ENCODE data around the gene TMEM154. TPM values are rescaled to one million over a fixed set of nuclear protein-coding genes. Genes with fewer than 3 reads are reported as not detected.

The TMEM154 gene
- total and polyA plus RNA-seq, 2 donors = 4.1 to 5.5 TPM

DNA sequence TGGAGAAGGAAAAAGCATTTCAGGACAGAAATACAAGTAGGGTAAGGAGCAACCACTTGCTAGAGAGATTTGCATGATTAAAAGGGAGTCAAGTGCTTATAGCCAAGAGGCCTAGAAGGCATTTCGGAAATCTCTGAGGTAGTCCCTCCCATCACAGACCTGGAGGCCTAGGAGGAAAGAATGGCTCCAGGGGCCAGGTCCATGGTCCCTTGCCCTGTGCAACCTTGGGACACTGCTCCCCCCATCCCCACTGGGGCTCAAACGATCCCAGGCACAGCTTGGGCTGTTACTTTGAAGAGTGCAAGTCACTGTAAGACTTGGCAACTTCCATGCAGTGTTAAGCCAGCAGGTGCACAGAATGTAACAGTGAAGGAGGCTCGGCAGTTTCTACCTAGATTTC lies 92.7 kb downstream of the TMEM154 start:
- Histone ChIP-seq H3K36me3 (ENCODE audit: control insufficient read depth in 2 of 2, insufficient read depth in 2 of 2, low read length in 1 of 2) (no peaks in the 10 kb centered on the region), H3K4me1 (ENCODE audit: control insufficient read depth in 2 of 2, insufficient read depth in 2 of 2, low read length in 2 of 2) (peaks cover 0 to 10% of the 10 kb centered on the region in 2 donors), H3K9me3 (ENCODE audit: control insufficient read depth in 2 of 2, insufficient read depth in 1 of 2, low read length in 1 of 2) (no peaks in the 10 kb centered on the region), H3K27ac (ENCODE audit: low read depth in 1 of 2, low read length in 1 of 2) (no peak overlapping the region), H3K4me3 (ENCODE audit: low read length in 2 of 2) (no peak overlapping the region), H3K27me3 (ENCODE audit: control insufficient read depth in 2 of 2, insufficient read depth in 1 of 2, low read length in 1 of 2) (no peaks in the 10 kb centered on the region)
- WGBS = 96% methylated on average over 3 of the region's 3 CpGs
- no peak for DNase-seq (ENCODE audit: low read depth in 6 of 9, low spot score in 9 of 9)

DNA sequence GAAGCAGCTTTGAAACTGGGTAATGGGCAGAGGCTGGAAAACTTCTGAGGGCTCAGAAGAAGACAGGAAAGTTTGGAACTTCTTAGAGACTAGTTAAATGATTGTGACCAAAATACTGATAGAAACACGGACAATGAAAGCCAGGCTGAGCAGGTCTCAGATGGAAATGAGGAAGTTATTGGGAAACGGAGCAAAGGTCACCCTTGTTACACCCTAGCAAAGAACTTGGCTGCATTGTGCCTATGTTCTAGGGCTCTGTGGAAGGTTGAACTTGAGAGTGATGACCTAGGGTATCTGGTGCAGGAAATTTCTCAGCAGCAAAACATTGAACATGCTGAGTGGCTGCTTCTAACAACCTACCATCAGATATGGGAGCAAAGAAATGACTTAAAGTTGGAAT lies 93.1 kb downstream of the TMEM154 start:
- no peaks in the 10 kb centered on the region for H3K9me3 ChIP-seq (ENCODE audit: control insufficient read depth in 2 of 2, insufficient read depth in 1 of 2, low read length in 1 of 2)
- no peaks in the 10 kb centered on the region for H3K36me3 ChIP-seq (ENCODE audit: control insufficient read depth in 2 of 2, insufficient read depth in 2 of 2, low read length in 1 of 2)
- 97% methylated on average over 2 of the region's 2 CpGs for WGBS
- H3K4me1 ChIP-seq (ENCODE audit: control insufficient read depth in 2 of 2, insufficient read depth in 2 of 2, low read length in 2 of 2) = peaks cover 0 to 10% of the 10 kb centered on the region in 2 donors
- H3K27me3 ChIP-seq (ENCODE audit: control insufficient read depth in 2 of 2, insufficient read depth in 1 of 2, low read length in 1 of 2) = no peaks in the 10 kb centered on the region
- no peak overlapping the region for H3K27ac ChIP-seq (ENCODE audit: low read depth in 1 of 2, low read length in 1 of 2)
- DNase-seq (ENCODE audit: low read depth in 6 of 9, low spot score in 9 of 9) = no peak
- no peak overlapping the region for H3K4me3 ChIP-seq (ENCODE audit: low read length in 2 of 2)

GRCh38 chr4:152585023-152585441 lies 94.8 kb downstream of the TMEM154 start:
- Histone ChIP-seq H3K36me3 (ENCODE audit: control insufficient read depth in 2 of 2, insufficient read depth in 2 of 2, low read length in 1 of 2) (no peaks in the 10 kb centered on the region), H3K4me3 (ENCODE audit: low read length in 2 of 2) (no peak overlapping the region), H3K4me1 (ENCODE audit: control insufficient read depth in 2 of 2, insufficient read depth in 2 of 2, low read length in 2 of 2) (no peaks in the 10 kb centered on the region), H3K27me3 (ENCODE audit: control insufficient read depth in 2 of 2, insufficient read depth in 1 of 2, low read length in 1 of 2) (no peaks in the 10 kb centered on the region), H3K27ac (ENCODE audit: low read depth in 1 of 2, low read length in 1 of 2) (no peak overlapping the region), H3K9me3 (ENCODE audit: control insufficient read depth in 2 of 2, insufficient read depth in 1 of 2, low read length in 1 of 2) (no peaks in the 10 kb centered on the region)
- WGBS = 97% methylated on average over 7 of the region's 7 CpGs
- no peak for DNase-seq (ENCODE audit: low read depth in 6 of 9, low spot score in 9 of 9)

GRCh38 chr4:152581536-152582160 lies 98.1 kb downstream of the TMEM154 start:
- Histone ChIP-seq H3K9me3 (ENCODE audit: control insufficient read depth in 2 of 2, insufficient read depth in 1 of 2, low read length in 1 of 2) (no peaks in the 10 kb centered on the region), H3K4me1 (ENCODE audit: control insufficient read depth in 2 of 2, insufficient read depth in 2 of 2, low read length in 2 of 2) (no peaks in the 10 kb centered on the region), H3K4me3 (ENCODE audit: low read length in 2 of 2) (no peak overlapping the region), H3K27ac (ENCODE audit: low read depth in 1 of 2, low read length in 1 of 2) (no peak overlapping the region), H3K36me3 (ENCODE audit: control insufficient read depth in 2 of 2, insufficient read depth in 2 of 2, low read length in 1 of 2) (no peaks in the 10 kb centered on the region), H3K27me3 (ENCODE audit: control insufficient read depth in 2 of 2, insufficient read depth in 1 of 2, low read length in 1 of 2) (no peaks in the 10 kb centered on the region)
- 91% methylated on average over 3 of the region's 3 CpGs for WGBS
- DNase-seq (ENCODE audit: low read depth in 6 of 9, low spot score in 9 of 9) = no peak

DNA sequence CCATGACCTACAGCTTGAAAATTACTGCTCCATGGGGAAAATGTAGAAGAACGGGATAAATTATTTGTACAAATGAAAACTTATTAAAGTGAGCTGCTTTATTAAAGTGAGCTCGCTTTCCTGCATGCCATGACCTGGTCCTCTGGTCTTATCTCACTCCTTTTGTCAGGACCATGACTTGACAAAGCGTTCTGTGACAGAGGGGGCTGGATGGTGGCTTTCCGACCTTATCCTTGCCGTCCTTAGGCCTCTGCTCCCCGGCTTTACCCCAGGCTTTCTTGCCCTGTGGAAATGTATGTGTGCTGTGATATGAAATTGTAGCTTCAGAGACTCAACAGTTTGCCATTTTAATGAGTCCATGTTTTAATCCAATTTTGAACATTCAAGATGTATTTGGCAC lies 99.9 kb downstream of the TMEM154 start:
- H3K4me3 ChIP-seq (ENCODE audit: low read length in 2 of 2) = no peak overlapping the region
- no peak for DNase-seq (ENCODE audit: low read depth in 6 of 9, low spot score in 9 of 9)
- H3K4me1 ChIP-seq (ENCODE audit: control insufficient read depth in 2 of 2, insufficient read depth in 2 of 2, low read length in 2 of 2) = no peaks in the 10 kb centered on the region
- no peaks in the 10 kb centered on the region for H3K36me3 ChIP-seq (ENCODE audit: control insufficient read depth in 2 of 2, insufficient read depth in 2 of 2, low read length in 1 of 2)
- 97% methylated on average over 6 of the region's 6 CpGs for WGBS
- H3K27ac ChIP-seq (ENCODE audit: low read depth in 1 of 2, low read length in 1 of 2) = no peak overlapping the region
- no peaks in the 10 kb centered on the region for H3K9me3 ChIP-seq (ENCODE audit: control insufficient read depth in 2 of 2, insufficient read depth in 1 of 2, low read length in 1 of 2)
- H3K27me3 ChIP-seq (ENCODE audit: control insufficient read depth in 2 of 2, insufficient read depth in 1 of 2, low read length in 1 of 2) = no peaks in the 10 kb centered on the region

DNA sequence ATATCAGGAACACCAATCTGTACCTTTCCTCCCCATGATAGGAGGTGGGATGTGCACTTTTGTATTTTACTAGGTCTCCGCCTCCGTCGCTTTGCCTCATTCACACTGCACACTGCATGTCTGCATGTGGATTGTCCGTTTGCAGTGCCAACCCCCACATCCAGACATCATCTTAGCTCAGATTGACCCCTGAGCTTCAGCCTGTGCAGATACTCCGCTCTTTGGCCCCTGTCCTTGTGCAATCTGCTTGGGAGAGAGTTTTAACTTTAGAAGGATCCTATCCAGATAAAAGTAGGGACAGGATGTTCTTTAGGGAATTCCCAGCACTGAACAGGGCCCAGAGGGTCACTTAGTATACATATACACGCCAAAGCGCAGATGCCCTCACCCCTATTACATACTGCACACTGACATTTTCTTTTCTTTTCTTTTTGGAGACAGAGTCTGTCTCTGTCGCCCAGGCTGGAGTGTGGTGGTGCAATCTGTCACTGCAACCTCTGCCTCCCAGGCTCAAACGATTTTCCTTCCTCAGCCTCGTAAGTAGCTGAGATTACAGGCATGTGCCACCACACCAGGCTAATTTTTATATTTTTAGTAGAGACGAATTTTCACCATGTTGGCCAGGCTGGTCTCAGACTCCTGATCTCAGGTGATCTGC lies 100.6 kb downstream of the TMEM154 start:
- DNase-seq (ENCODE audit: low read depth in 6 of 9, low spot score in 9 of 9) = no peak
- H3K9me3 ChIP-seq (ENCODE audit: control insufficient read depth in 2 of 2, insufficient read depth in 1 of 2, low read length in 1 of 2) = no peaks in the 10 kb centered on the region
- no peak overlapping the region for H3K27ac ChIP-seq (ENCODE audit: low read depth in 1 of 2, low read length in 1 of 2)
- H3K4me3 ChIP-seq (ENCODE audit: low read length in 2 of 2) = no peak overlapping the region
- 93% methylated on average over 11 of the region's 11 CpGs for WGBS
- no peaks in the 10 kb centered on the region for H3K4me1 ChIP-seq (ENCODE audit: control insufficient read depth in 2 of 2, insufficient read depth in 2 of 2, low read length in 2 of 2)
- no peaks in the 10 kb centered on the region for H3K27me3 ChIP-seq (ENCODE audit: control insufficient read depth in 2 of 2, insufficient read depth in 1 of 2, low read length in 1 of 2)
- no peaks in the 10 kb centered on the region for H3K36me3 ChIP-seq (ENCODE audit: control insufficient read depth in 2 of 2, insufficient read depth in 2 of 2, low read length in 1 of 2)

DNA sequence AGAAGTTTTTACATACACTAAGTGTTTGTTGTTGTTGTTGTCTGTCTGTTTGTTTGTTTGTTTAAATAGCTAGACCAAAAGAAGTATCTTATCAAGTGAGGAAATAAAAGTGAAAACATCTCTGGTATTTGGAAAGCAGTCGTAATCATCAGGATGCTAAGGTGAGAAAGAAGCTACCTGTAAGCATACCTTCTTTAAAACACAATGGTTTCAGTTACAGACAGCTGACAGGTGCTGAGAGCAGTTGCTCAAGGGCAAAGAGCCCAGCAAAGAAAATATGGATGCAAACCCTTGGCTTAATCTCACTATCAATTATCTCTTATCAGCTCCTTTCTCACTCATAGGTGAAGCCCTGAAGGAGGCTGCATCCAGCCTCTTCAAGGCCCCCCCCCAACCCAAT lies 101.1 kb downstream of the TMEM154 start:
- H3K9me3 ChIP-seq (ENCODE audit: control insufficient read depth in 2 of 2, insufficient read depth in 1 of 2, low read length in 1 of 2) = no peaks in the 10 kb centered on the region
- no peaks in the 10 kb centered on the region for H3K36me3 ChIP-seq (ENCODE audit: control insufficient read depth in 2 of 2, insufficient read depth in 2 of 2, low read length in 1 of 2)
- no peak overlapping the region for H3K27ac ChIP-seq (ENCODE audit: low read depth in 1 of 2, low read length in 1 of 2)
- H3K27me3 ChIP-seq (ENCODE audit: control insufficient read depth in 2 of 2, insufficient read depth in 1 of 2, low read length in 1 of 2) = no peaks in the 10 kb centered on the region
- no peak for DNase-seq (ENCODE audit: low read depth in 6 of 9, low spot score in 9 of 9)
- H3K4me1 ChIP-seq (ENCODE audit: control insufficient read depth in 2 of 2, insufficient read depth in 2 of 2, low read length in 2 of 2) = no peaks in the 10 kb centered on the region
- WGBS = 94% methylated on average over 1 of the region's 1 CpG
- H3K4me3 ChIP-seq (ENCODE audit: low read length in 2 of 2) = no peak overlapping the region

- H3K4me3 ChIP-seq (ENCODE audit: low read length in 2 of 2) = no peak overlapping the region
- H3K27ac ChIP-seq (ENCODE audit: low read depth in 1 of 2, low read length in 1 of 2) = no peak overlapping the region
- WGBS = 82% methylated on average over 6 of the region's 6 CpGs
- H3K9me3 ChIP-seq (ENCODE audit: control insufficient read depth in 2 of 2, insufficient read depth in 1 of 2, low read length in 1 of 2) = no peaks in the 10 kb centered on the region
- DNase-seq (ENCODE audit: low read depth in 6 of 9, low spot score in 9 of 9) = no peak
- no peaks in the 10 kb centered on the region for H3K4me1 ChIP-seq (ENCODE audit: control insufficient read depth in 2 of 2, insufficient read depth in 2 of 2, low read length in 2 of 2)
- no peaks in the 10 kb centered on the region for H3K27me3 ChIP-seq (ENCODE audit: control insufficient read depth in 2 of 2, insufficient read depth in 1 of 2, low read length in 1 of 2)
- no peaks in the 10 kb centered on the region for H3K36me3 ChIP-seq (ENCODE audit: control insufficient read depth in 2 of 2, insufficient read depth in 2 of 2, low read length in 1 of 2)
Measured at GRCh38 chr4:152577708-152578396, 101.9 kb downstream of the TMEM154 start.

- Histone ChIP-seq H3K36me3 (ENCODE audit: control insufficient read depth in 2 of 2, insufficient read depth in 2 of 2, low read length in 1 of 2) (no peaks in the 10 kb centered on the region), H3K9me3 (ENCODE audit: control insufficient read depth in 2 of 2, insufficient read depth in 1 of 2, low read length in 1 of 2) (no peaks in the 10 kb centered on the region), H3K4me1 (ENCODE audit: control insufficient read depth in 2 of 2, insufficient read depth in 2 of 2, low read length in 2 of 2) (no peaks in the 10 kb centered on the region), H3K4me3 (ENCODE audit: low read length in 2 of 2) (no peak overlapping the region), H3K27me3 (ENCODE audit: control insufficient read depth in 2 of 2, insufficient read depth in 1 of 2, low read length in 1 of 2) (no peaks in the 10 kb centered on the region), H3K27ac (ENCODE audit: low read depth in 1 of 2, low read length in 1 of 2) (no peak overlapping the region)
- 97% methylated on average over 1 of the region's 1 CpG for WGBS
- DNase-seq (ENCODE audit: low read depth in 6 of 9, low spot score in 9 of 9) = no peak
Measured at GRCh38 chr4:152575533-152575932, 104.3 kb downstream of the TMEM154 start.

Data from thymus (tissue), 11 donors.